IPS DF 19.7 (cell line): ENCODE data around the gene RBCK1.
"Not testable (repeated sequence)": the region's sequence is repeated elsewhere in the genome, so short reads cannot be mapped to it uniquely, and the experiment has no call there.

Experiments
- DNase-seq: peaks from one replicate; pipeline ENCODE4 v3.0.0-alpha.2; 2013; ENCODE audit warnings: low read depth, low spot score

The RBCK1 gene

GRCh38 chr20:376089-376488 lies 32.0 kb upstream of the RBCK1 start:
- DNase-seq, result no peak

DNA sequence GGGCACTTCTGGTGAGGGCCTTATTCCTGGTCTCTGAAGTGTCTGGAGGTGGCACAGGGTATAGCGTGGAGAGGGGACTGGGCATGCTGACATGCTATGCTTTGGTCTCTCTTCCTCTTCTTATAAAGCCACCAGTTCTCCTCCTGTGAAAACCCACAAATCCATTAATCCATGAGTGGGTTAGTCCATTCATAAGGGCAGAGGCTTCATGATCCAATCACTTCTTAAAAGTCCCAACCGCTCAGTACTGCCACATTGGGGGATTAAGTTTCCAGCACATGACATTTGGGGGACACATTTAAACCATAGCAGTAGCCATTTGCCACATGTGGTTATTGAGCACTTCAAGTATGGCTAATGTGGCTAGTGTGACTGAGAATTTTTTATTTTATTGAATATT lies 31.3 kb upstream of the RBCK1 start:
- DNase-seq, result no peak

DNA sequence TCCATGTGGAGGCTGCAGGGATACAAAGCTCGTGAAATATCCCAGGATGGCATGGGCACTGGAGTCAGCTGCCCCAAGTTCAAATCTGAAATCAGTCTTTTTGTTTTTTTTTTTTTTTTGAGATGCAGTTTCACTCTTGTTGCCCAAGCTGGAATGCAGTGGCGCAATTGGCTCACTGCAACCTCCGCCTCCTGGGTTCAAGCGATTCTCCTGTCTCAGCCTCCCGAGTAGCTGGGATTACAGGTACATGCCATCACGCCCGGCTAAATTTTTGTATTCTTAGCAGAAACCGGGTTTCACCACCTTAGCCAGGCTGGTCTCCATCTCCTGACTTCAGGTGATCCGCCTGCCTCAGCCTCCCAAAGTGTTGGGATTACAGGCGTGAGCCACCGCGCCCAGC lies 30.5 kb upstream of the RBCK1 start:
- not testable (repeated sequence) for DNase-seq

DNA sequence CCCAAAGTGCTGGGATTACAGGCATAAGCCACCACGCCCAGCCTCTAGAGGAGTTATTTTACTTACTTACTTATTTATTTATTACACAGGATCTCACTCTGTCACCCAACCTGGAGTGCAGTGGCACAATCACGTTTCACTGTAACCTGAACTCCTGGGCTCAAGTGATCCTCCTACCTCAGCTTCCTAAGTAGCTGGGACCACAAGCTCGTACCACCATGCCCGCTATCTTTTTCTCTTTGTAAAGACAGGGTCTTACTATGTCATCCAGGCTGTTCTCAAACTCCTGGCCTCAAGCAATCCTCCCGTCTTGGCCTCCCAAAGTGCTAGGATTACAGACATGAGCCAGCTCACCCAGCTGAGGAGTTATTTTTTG lies 29.1 kb upstream of the RBCK1 start:
- no peak for DNase-seq

DNA sequence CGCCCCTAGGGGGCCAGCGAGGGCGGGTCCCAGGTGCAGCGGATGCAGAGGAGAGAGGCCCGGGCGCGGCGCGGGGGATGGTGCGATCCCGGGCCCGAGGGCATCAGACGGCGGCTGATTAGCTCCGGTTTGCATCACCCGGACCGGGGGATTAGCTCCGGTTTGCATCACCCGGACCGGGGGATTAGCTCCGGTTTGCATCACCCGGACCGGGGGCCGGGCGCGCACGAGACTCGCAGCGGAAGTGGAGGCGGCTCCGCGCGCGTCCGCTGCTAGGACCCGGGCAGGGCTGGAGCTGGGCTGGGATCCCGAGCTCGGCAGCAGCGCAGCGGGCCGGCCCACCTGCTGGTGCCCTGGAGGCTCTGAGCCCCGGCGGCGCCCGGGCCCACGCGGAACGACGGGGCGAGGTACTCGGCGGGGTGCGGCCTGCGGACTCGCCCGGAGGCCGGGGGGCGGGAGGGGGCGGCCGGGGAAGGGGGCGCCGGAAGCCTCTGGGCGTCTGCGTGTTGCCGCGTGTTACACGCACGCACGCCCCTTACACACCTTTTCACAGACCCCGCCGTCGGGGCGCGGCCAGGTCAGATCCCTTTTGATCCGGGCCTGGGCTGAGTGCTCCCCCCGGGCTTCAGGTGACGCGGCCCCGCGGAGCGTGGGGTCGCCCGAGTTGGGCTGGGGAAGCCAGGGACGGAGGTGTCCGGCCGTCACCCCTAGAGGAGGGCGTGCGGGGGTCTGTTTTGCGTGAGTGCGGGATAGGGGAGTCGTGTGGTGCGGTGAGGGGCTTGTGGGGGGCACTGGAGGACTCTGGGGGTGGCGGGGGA lies 27.1 kb upstream of the RBCK1 start:
- DNase-seq, result peak; percentile 25

GRCh38 chr20:381581-382290 lies 26.4 kb upstream of the RBCK1 start:
- DNase-seq, result no peak

DNA sequence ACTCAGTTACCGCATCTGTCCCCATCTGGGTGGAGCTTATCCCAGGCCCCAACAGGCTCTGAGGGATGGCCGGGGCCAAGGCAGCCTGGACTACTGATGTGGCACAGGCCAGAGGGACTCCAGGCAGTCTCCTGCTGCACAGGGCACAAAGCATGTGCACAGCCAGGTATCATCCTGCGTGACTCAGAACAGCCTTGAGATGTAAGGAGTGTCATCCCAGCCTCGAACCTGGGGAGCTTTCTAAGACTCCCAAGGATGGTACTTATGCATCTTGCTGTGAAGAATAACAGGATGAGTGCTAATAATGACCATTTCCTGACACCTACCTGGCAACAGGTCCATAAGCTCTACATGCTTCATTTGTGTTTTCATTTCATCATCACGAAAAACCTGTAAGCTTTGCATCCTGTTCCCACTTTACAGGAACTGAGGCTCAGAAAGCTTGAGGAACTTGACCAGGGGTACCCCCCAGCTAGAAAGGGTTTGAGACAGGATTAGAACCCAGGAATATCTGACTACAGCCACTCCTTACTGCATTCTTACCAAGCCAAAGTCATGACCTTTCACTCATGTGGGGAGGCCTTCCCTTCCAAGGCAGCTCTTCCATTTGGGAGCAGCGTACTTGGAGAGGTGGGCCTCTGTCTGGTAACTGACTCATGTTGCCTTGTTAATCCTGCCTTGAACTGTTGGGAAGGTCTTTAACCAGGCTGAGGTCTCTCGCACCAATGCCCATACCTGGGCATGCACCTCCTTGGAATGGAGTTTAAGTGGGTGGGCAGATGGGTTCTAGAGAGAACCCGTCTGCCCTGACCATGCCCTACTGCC lies 25.6 kb upstream of the RBCK1 start:
- no peak for DNase-seq

GRCh38 chr20:383889-384288 lies 24.2 kb upstream of the RBCK1 start:
- DNase-seq, result no peak

DNA sequence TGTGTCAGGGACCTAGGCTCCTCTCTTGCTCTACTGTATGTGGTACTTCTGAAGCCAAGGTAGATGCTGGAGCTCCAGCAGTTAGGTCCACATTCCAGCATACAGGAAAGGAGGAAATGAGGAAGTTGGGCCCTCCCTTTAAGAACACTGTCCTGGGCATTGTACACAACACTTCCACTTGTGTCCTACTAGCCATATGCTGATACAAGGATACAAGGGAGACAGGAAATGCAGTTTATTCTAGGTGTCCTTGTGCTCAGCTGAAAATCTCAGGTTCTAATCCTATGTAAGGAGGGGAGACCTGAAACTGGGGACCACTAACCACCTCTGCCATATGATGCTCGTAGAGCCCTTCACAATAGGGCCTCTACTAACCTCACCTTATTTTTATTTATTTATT lies 23.4 kb upstream of the RBCK1 start:
- no peak for DNase-seq

- no peak for DNase-seq
Measured at GRCh38 chr20:385448-385847, 22.7 kb upstream of the RBCK1 start.

DNA sequence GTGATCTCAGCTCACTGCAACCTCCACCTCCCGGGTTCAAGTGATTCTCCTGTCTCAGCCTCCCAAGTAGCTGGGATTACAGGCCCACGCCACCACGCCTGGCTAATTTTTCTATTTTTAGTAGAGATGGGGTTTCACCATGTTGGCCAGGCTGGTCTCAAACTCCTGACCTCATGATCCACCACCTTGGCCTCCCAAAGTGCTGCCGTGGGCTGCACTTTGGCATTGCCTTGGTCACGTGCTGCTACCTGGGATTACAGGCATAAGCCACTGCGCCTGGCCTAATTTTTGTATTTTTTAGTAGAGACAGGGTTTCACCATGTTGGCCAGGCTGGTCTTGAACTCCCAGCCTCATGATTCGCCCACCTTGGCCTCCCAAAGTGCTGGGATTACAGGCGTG lies 21.5 kb upstream of the RBCK1 start:
- not testable (repeated sequence) for DNase-seq

GRCh38 chr20:387520-387919 lies 20.6 kb upstream of the RBCK1 start:
- no peak for DNase-seq

GRCh38 chr20:388034-388994 lies 19.8 kb upstream of the RBCK1 start:
- no peak for DNase-seq

DNA sequence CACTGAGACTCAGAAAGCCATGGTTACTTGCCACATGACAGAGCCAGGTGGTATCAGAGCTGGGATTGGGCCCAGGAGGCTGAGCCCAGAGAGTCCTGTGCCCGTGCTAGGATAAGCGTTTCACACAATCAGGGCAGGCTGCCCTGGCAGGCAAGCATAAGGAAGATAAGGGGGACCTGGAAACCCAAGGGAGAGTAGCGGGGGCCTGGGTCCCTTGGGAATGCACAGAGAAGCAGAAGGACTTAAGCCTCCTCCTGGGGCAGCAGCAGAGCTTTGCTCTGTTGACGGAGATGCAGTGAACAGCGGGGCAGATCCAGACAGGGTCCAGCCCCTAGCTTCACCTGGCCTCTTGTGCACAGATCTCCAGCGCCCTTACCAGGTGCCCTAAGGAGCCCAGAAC lies 18.9 kb upstream of the RBCK1 start:
- no peak for DNase-seq

GRCh38 chr20:391041-391711 lies 16.9 kb upstream of the RBCK1 start:
- no peak for DNase-seq

- DNase-seq, result not testable (repeated sequence)
Measured at GRCh38 chr20:393296-393695, 14.8 kb upstream of the RBCK1 start.

DNA sequence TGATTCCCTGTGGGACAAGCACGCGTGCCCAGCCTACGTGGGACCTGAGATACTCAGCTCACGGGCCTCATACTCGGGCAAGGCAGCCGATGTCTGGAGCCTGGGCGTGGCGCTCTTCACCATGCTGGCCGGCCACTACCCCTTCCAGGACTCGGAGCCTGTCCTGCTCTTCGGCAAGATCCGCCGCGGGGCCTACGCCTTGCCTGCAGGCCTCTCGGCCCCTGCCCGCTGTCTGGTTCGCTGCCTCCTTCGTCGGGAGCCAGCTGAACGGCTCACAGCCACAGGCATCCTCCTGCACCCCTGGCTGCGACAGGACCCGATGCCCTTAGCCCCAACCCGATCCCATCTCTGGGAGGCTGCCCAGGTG lies 11.9 kb upstream of the RBCK1 start:
- DNase-seq, result no peak

DNA sequence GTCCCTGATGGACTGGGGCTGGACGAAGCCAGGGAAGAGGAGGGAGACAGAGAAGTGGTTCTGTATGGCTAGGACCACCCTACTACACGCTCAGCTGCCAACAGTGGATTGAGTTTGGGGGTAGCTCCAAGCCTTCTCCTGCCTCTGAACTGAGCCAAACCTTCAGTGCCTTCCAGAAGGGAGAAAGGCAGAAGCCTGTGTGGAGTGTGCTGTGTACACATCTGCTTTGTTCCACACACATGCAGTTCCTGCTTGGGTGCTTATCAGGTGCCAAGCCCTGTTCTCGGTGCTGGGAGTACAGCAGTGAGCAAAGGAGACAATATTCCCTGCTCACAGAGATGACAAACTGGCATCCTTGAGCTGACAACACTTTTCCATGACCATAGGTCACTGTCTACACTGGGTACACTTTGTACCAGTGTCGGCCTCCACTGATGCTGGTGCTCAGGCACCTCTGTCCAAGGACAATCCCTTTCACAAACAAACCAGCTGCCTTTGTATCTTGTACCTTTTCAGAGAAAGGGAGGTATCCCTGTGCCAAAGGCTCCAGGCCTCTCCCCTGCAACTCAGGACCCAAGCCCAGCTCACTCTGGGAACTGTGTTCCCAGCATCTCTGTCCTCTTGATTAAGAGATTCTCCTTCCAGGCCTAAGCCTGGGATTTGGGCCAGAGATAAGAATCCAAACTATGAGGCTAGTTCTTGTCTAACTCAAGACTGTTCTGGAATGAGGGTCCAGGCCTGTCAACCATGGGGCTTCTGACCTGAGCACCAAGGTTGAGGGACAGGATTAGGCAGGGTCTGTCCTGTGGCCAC lies 11.3 kb upstream of the RBCK1 start:
- DNase-seq, result no peak

- DNase-seq, result no peak
Measured at GRCh38 chr20:397432-398237, 10.5 kb upstream of the RBCK1 start.
